Neural progenitor cell (in vitro differentiated cells): ENCODE data around the gene PRKCB. TPM values are rescaled to one million over a fixed set of nuclear protein-coding genes. Genes with fewer than 3 reads are reported as not detected.

ENCODE experiments used
- DNase-seq: peaks from one replicate; pipeline ENCODE4 v3.0.0-alpha.2; 2016; ENCODE audit warnings: low spot score
- H2AFZ ChIP-seq: fragments of 200-600 bp; sonication (generic); replicated peaks from 2 replicates; pipeline ENCODE4 v1.6.1; 2016; ENCODE audit warnings: antibody characterized with exemption
- H3F3A ChIP-seq: fragments of 200-600 bp; sonication (generic); 2 replicates; pipeline ENCODE4 v1.6.1; 2016; ENCODE audit warnings: antibody characterized with exemption, low read depth
- H3K27ac ChIP-seq: fragments of 200-600 bp; sonication (generic); 2 replicates; pipeline ENCODE4 v1.5.1; 2016; ENCODE audit warnings: mild to moderate bottlenecking
- H3K27me3 ChIP-seq: fragments of 200-600 bp; sonication (generic); 2 replicates; pipeline ENCODE4 v1.6.1; 2016; ENCODE audit warnings: mild to moderate bottlenecking, moderate library complexity
- H3K36me3 ChIP-seq: fragments of 200-600 bp; sonication (generic); 2 replicates; pipeline ENCODE4 v1.5.1; 2016
- H3K4me1 ChIP-seq: fragments of 200-600 bp; sonication (generic); 2 replicates; pipeline ENCODE4 v1.6.1; 2016; ENCODE audit warnings: mixed run types
- H3K4me2 ChIP-seq: fragments of 200-600 bp; sonication (generic); 2 replicates; pipeline ENCODE4 v1.6.1; 2016
- H3K4me3 ChIP-seq: fragments of 200-600 bp; sonication (generic); 2 replicates; pipeline ENCODE4 v1.5.1; 2016
- H3K79me2 ChIP-seq: fragments of 200-600 bp; sonication (generic); 2 replicates; pipeline ENCODE4 v1.6.1; 2016; ENCODE audit warnings: low read depth
- H3K9ac ChIP-seq: fragments of 200-600 bp; sonication (generic); 2 replicates; pipeline ENCODE4 v1.6.1; 2016
- H3K9me3 ChIP-seq: fragments of 200-600 bp; sonication (generic); 2 replicates; pipeline ENCODE4 v1.5.1; 2016; ENCODE audit warnings: low read depth
- H4K20me1 ChIP-seq: fragments of 200-600 bp; sonication (generic); 2 replicates; pipeline ENCODE4 v1.6.1; 2016; ENCODE audit warnings: low read depth
- H3K27ac Mint-ChIP-seq: 3 replicates; pipeline ENCODE4 v1.8.0; 2021; ENCODE audit warnings: mixed read lengths
- H3K27me3 Mint-ChIP-seq: 2 replicates; pipeline ENCODE4 v1.8.0; 2022; ENCODE audit warnings: low read depth, mild to moderate bottlenecking, inconsistent platforms, moderate library complexity, mixed read lengths; ENCODE audit not compliant: insufficient read depth
- H3K36me3 Mint-ChIP-seq: 3 replicates; pipeline ENCODE4 v1.8.0; 2021; ENCODE audit warnings: mixed read lengths
- H3K4me1 Mint-ChIP-seq: 3 replicates; pipeline ENCODE4 v1.8.0; 2021; ENCODE audit warnings: mixed read lengths
- H3K4me3 Mint-ChIP-seq: 3 replicates; pipeline ENCODE4 v1.8.0; 2021; ENCODE audit warnings: mild to moderate bottlenecking, moderate library complexity, mixed read lengths
- H3K9me3 Mint-ChIP-seq: 3 replicates; pipeline ENCODE4 v1.8.0; 2020; ENCODE audit warnings: mixed read lengths
- CTCF ChIP-seq: fragments of 200-600 bp; sonication (generic); IDR thresholded peaks from 2 replicates; pipeline ENCODE4 v1.5.1; 2017; ENCODE audit warnings: antibody characterized with exemption, mild to moderate bottlenecking
- EZH2 ChIP-seq: fragments of 200-600 bp; sonication (generic); IDR thresholded peaks from 2 replicates; pipeline ENCODE4 v1.6.1; 2017; ENCODE audit warnings: antibody characterized with exemption, mild to moderate bottlenecking, moderate library complexity
- EZH2phosphoT487 ChIP-seq: fragments of 200-600 bp; sonication (generic); IDR thresholded peaks from 2 replicates; pipeline ENCODE4 v1.6.1; 2017; ENCODE audit warnings: antibody characterized with exemption
- total RNA-seq: library from RNA; depleted of rRNA; stranded (reverse); fragments of >200 nt; gene quantifications from 2 replicates; pipeline ENCODE4 v1.2.3, GENCODE V29; 2015; ENCODE audit warnings: low replicate concordance

The PRKCB gene
- total RNA-seq, 1 donor from 2014 or later, result 9.5 TPM

- Mint-ChIP-seq H3K4me1 (peaks cover 34% of the 10 kb centered on the region), H3K27ac (peak overlapping the region; percentile 25), H3K9me3 (no peaks in the 10 kb centered on the region), H3K27me3 (peaks cover 8% of the 10 kb centered on the region), H3K36me3 (no peaks in the 10 kb centered on the region), H3K4me3 (peak overlapping the region; percentile 77)
- Histone ChIP-seq H3F3A (peaks cover 9% of the 10 kb centered on the region), H3K4me2 (peak overlapping the region; percentile 64), H4K20me1 (no peaks in the 10 kb centered on the region), H3K27me3 (no peaks in the 10 kb centered on the region), H3K9ac (no peak overlapping the region), H3K9me3 (no peaks in the 10 kb centered on the region), H3K4me1 (peaks cover 24% of the 10 kb centered on the region), H2AFZ (peak overlapping the region; percentile 78), H3K27ac (peak overlapping the region; percentile 49), H3K79me2 (no peaks in the 10 kb centered on the region), H3K36me3 (no peaks in the 10 kb centered on the region), H3K4me3 (peak overlapping the region; percentile 29)
- DNase-seq, result peak; percentile 64
- TF ChIP-seq CTCF (no peak), EZH2phosphoT487 (no peak), EZH2 (no peak)
Measured at GRCh38 chr16:23952128-23952970, 116.6 kb downstream of the PRKCB start.

- peaks cover 30% of the 10 kb centered on the region for H3K4me1 Mint-ChIP-seq
- Histone ChIP-seq H3K27me3 (no peaks in the 10 kb centered on the region), H3K4me3 (no peak overlapping the region), H3K9me3 (no peaks in the 10 kb centered on the region), H3F3A (peaks cover 9% of the 10 kb centered on the region), H3K9ac (no peak overlapping the region), H3K79me2 (no peaks in the 10 kb centered on the region), H4K20me1 (no peaks in the 10 kb centered on the region), H3K4me2 (peak overlapping the region; percentile 64), H3K36me3 (no peaks in the 10 kb centered on the region), H2AFZ (no peak overlapping the region), H3K27ac (no peak overlapping the region), H3K4me1 (peaks cover 24% of the 10 kb centered on the region)
- H3K4me3 Mint-ChIP-seq, result no peak overlapping the region
- no peaks in the 10 kb centered on the region for H3K36me3 Mint-ChIP-seq
- no peak for DNase-seq
- no peak overlapping the region for H3K27ac Mint-ChIP-seq
- no peaks in the 10 kb centered on the region for H3K9me3 Mint-ChIP-seq
- TF ChIP-seq EZH2phosphoT487 (no peak), EZH2 (no peak), CTCF (no peak)
- peaks cover 8% of the 10 kb centered on the region for H3K27me3 Mint-ChIP-seq
Measured at GRCh38 chr16:23952971-23953300, 117.2 kb downstream of the PRKCB start.

- no peaks in the 10 kb centered on the region for H4K20me1 ChIP-seq
- peaks cover 24% of the 10 kb centered on the region for H3K4me1 ChIP-seq
- H3K27me3 ChIP-seq, result no peaks in the 10 kb centered on the region
- H3K27ac ChIP-seq, result no peak overlapping the region
- DNase-seq, result no peak
- H3K79me2 ChIP-seq, result no peaks in the 10 kb centered on the region
- H3K36me3 ChIP-seq, result no peaks in the 10 kb centered on the region
- H2AFZ ChIP-seq, result no peak overlapping the region
- Mint-ChIP-seq H3K27me3 (peaks cover 8% of the 10 kb centered on the region), H3K27ac (no peak overlapping the region), H3K4me1 (peaks cover 29% of the 10 kb centered on the region), H3K4me3 (no peak overlapping the region), H3K9me3 (no peaks in the 10 kb centered on the region), H3K36me3 (no peaks in the 10 kb centered on the region)
- H3K4me3 ChIP-seq, result no peak overlapping the region
- H3K9me3 ChIP-seq, result no peaks in the 10 kb centered on the region
- TF ChIP-seq EZH2, result no peak
- no peak for TF ChIP-seq EZH2phosphoT487
- TF ChIP-seq CTCF, result no peak
- H3K9ac ChIP-seq, result no peak overlapping the region
- H3F3A ChIP-seq, result peaks cover 9% of the 10 kb centered on the region
- H3K4me2 ChIP-seq, result no peak overlapping the region
Measured at GRCh38 chr16:23953476-23953875, 117.7 kb downstream of the PRKCB start.
